Sigmoid colon (tissue), 4 donors: ENCODE measurements around the gene MRTFB.

Source experiments
- CTCF ChIP-seq, 4 experiments: fragments of 450-650 bp in 3 of 4; fragments of 200-600 bp in 1 of 4; IDR thresholded peaks; one replicate each; pipeline ENCODE4 v1.5.1; 2016 to 2019; ENCODE audit warnings: antibody characterized with exemption in 4 of 4, mild to moderate bottlenecking in 3 of 4, moderate library complexity in 2 of 4
- POLR2A ChIP-seq, 2 donors: fragments of 450-650 bp; IDR thresholded peaks; one replicate each; pipeline ENCODE4 v1.6.1; 2016; ENCODE audit warnings: antibody characterized with exemption in 2 of 2, mild to moderate bottlenecking in 2 of 2, moderate library complexity in 2 of 2
- POLR2AphosphoS5 ChIP-seq, 4 donors: sonication (generic); formaldehyde crosslinking; IDR thresholded peaks; one replicate each; pipeline ENCODE4 v1.6.1; 2017; ENCODE audit warnings: antibody characterized with exemption in 4 of 4

- no peak for TF ChIP-seq CTCF (IDR thresholded peaks at IDR 0.05)
- TF ChIP-seq POLR2AphosphoS5 (IDR thresholded peaks at IDR 0.05) = no peak
- no peak for TF ChIP-seq POLR2A (IDR thresholded peaks at IDR 0.05)
Measured at GRCh38 chr16:14070555-14070876, 603 bp upstream of the MRTFB start.
